ENCODE data around the gene TFB1M. TPM values are rescaled to one million over a fixed set of nuclear protein-coding genes. Genes with fewer than 3 reads are reported as not detected.
A peak's percentile ranks its signal among the peaks of the same experiment; 100 is the strongest.

Gene TFB1M
- total and polyA plus RNA-seq, 5 donors from 2014 or later, result 10.5 to 26.5 (median 17.7) TPM

GRCh38 chr6:155311583-155311982 is 2.7 kb downstream of the TFB1M start:
- Histone ChIP-seq H3K4me1 (ENCODE audit: control insufficient read depth, insufficient read depth, low read length, poor library complexity, severe bottlenecking) (peaks cover 24% of the 10 kb centered on the region), H3K36me3 (ENCODE audit: control insufficient read depth, insufficient read depth, low read length) (peaks cover 24% of the 10 kb centered on the region), H3K27me3 (ENCODE audit: control insufficient read depth, insufficient read depth, low read length) (no peaks in the 10 kb centered on the region), H3K9me3 (ENCODE audit: control insufficient read depth in 2 of 2, low read length in 2 of 2) (no peaks in the 10 kb centered on the region), H3K4me3 (ENCODE audit: low read depth, low read length) (no peak overlapping the region), H3K27ac (ENCODE audit: insufficient read depth, low read length, poor library complexity, severe bottlenecking) (peak overlapping the region; percentile 36)
- Mint-ChIP-seq H3K36me3 (peaks cover 18% of the 10 kb centered on the region), H3K27ac (no peak overlapping the region), H3K4me3 (peak overlapping the region in 1 of 4 donors; percentile 58), H3K4me1 (peaks cover 42 to 65% (median 52%) of the 10 kb centered on the region in 4 donors), H3K9me3 (peaks cover 0 to 1% (median 0%) of the 10 kb centered on the region in 7 donors), H3K27me3 (no peaks in the 10 kb centered on the region)
- ATAC-seq (ENCODE audit: low read depth in 2 of 2) (no peak), DNase-seq (no peak)

DNA sequence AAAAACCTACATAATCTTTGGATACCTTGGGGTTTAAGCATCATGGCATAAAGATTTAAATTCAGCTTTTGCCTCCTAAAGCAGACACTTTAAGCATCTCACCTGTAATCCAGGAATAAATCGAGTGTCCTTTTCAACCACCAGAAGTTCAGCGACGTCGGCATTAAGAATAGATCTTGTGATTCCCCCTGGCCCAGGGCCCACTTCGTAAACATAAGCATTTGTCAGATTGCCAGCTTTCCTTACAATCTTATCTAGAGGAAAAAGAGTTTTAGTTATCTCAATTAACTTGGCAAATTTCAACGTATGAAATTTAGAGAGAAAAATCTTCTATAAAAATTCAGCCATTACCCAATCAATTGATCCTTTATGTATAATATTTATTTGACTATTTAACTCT is 3.2 kb downstream of the TFB1M start:
- H3K4me1 ChIP-seq (ENCODE audit: control insufficient read depth, insufficient read depth, low read length, poor library complexity, severe bottlenecking), result peaks cover 24% of the 10 kb centered on the region
- H3K9me3 ChIP-seq (ENCODE audit: control insufficient read depth in 2 of 2, low read length in 2 of 2), result no peaks in the 10 kb centered on the region
- no peaks in the 10 kb centered on the region for H3K27me3 Mint-ChIP-seq
- DNase-seq (no peak), ATAC-seq (ENCODE audit: low read depth in 2 of 2) (no peak)
- H3K36me3 Mint-ChIP-seq, result peaks cover 18% of the 10 kb centered on the region
- H3K4me1 Mint-ChIP-seq, result peaks cover 46 to 70% (median 55%) of the 10 kb centered on the region in 4 donors
- H3K4me3 Mint-ChIP-seq, result peak overlapping the region in 2 of 4 donors; percentile 38 to 58
- H3K27me3 ChIP-seq (ENCODE audit: control insufficient read depth, insufficient read depth, low read length), result no peaks in the 10 kb centered on the region
- H3K9me3 Mint-ChIP-seq, result peaks cover 0 to 1% (median 0%) of the 10 kb centered on the region in 7 donors
- peaks cover 27% of the 10 kb centered on the region for H3K36me3 ChIP-seq (ENCODE audit: control insufficient read depth, insufficient read depth, low read length)
- no peak overlapping the region for H3K27ac Mint-ChIP-seq
- H3K27ac ChIP-seq (ENCODE audit: insufficient read depth, low read length, poor library complexity, severe bottlenecking), result peak overlapping the region; percentile 36
- H3K4me3 ChIP-seq (ENCODE audit: low read depth, low read length), result no peak overlapping the region

GRCh38 chr6:155310596-155310995 is 3.7 kb downstream of the TFB1M start:
- no peak for ATAC-seq (ENCODE audit: low read depth in 2 of 2)
- Mint-ChIP-seq H3K4me3 (peak overlapping the region in 2 of 4 donors; percentile 19 to 38), H3K27ac (peak overlapping the region in 1 of 3 donors; percentile 32), H3K4me1 (peaks cover 49 to 70% (median 55%) of the 10 kb centered on the region in 4 donors), H3K9me3 (peaks cover 0 to 1% (median 0%) of the 10 kb centered on the region in 7 donors), H3K36me3 (peaks cover 18% of the 10 kb centered on the region), H3K27me3 (no peaks in the 10 kb centered on the region)
- no peak overlapping the region for H3K4me3 ChIP-seq (ENCODE audit: low read depth, low read length)
- DNase-seq, result no peak
- peak overlapping the region; percentile 36 for H3K27ac ChIP-seq (ENCODE audit: insufficient read depth, low read length, poor library complexity, severe bottlenecking)
- H3K27me3 ChIP-seq (ENCODE audit: control insufficient read depth, insufficient read depth, low read length), result no peaks in the 10 kb centered on the region
- H3K4me1 ChIP-seq (ENCODE audit: control insufficient read depth, insufficient read depth, low read length, poor library complexity, severe bottlenecking), result peaks cover 23% of the 10 kb centered on the region
- peaks cover 27% of the 10 kb centered on the region for H3K36me3 ChIP-seq (ENCODE audit: control insufficient read depth, insufficient read depth, low read length)
- no peaks in the 10 kb centered on the region for H3K9me3 ChIP-seq (ENCODE audit: control insufficient read depth in 2 of 2, low read length in 2 of 2)

GRCh38 chr6:155309150-155309549 is 5.1 kb downstream of the TFB1M start:
- H3K4me1 Mint-ChIP-seq, result peaks cover 46 to 63% (median 47%) of the 10 kb centered on the region in 4 donors
- H3K27me3 Mint-ChIP-seq, result no peaks in the 10 kb centered on the region
- peaks cover 18% of the 10 kb centered on the region for H3K36me3 Mint-ChIP-seq

DNA sequence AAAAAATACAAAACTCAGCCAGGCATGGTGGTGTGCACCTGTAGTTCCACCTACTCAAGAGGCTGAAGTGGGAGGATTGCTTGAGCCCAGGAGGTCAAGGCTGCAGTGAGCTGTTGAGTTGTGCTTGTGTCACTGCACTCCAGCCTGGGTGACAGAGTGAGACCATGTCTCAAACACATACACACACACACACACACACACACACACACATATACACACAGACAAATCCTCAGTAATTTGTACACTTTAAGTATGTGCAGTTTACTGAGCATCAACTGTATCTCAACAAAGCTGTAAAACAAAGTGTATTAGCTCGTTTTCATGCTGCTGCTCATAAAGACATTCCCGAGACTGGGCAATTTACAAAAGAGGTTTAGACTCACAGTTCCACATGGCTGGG is 7.3 kb downstream of the TFB1M start:
- Histone ChIP-seq H3K4me1 (ENCODE audit: control insufficient read depth, insufficient read depth, low read length, poor library complexity, severe bottlenecking) (no peaks in the 10 kb centered on the region), H3K9me3 (ENCODE audit: control insufficient read depth in 2 of 2, low read length in 2 of 2) (no peaks in the 10 kb centered on the region), H3K27ac (ENCODE audit: insufficient read depth, low read length, poor library complexity, severe bottlenecking) (no peak overlapping the region), H3K4me3 (ENCODE audit: low read depth, low read length) (no peak overlapping the region), H3K27me3 (ENCODE audit: control insufficient read depth, insufficient read depth, low read length) (no peaks in the 10 kb centered on the region), H3K36me3 (ENCODE audit: control insufficient read depth, insufficient read depth, low read length) (peaks cover 45% of the 10 kb centered on the region)
- peaks cover 28 to 43% (median 40%) of the 10 kb centered on the region in 4 donors for H3K4me1 Mint-ChIP-seq
- H3K4me3 Mint-ChIP-seq, result peak overlapping the region in 1 of 4 donors; percentile 76
- DNase-seq, result no peak
- H3K27me3 Mint-ChIP-seq, result no peaks in the 10 kb centered on the region
- H3K9me3 Mint-ChIP-seq, result peaks cover 0 to 1% (median 0%) of the 10 kb centered on the region in 7 donors
- no peak overlapping the region for H3K27ac Mint-ChIP-seq
- H3K36me3 Mint-ChIP-seq, result peaks cover 24% of the 10 kb centered on the region
- no peak for ATAC-seq (ENCODE audit: low read depth in 2 of 2)

More at GRCh38 chr6:155309150-155309549, 5.1 kb downstream of the TFB1M start:
- Histone ChIP-seq H3K36me3 (ENCODE audit: control insufficient read depth, insufficient read depth, low read length) (peaks cover 29% of the 10 kb centered on the region), H3K4me1 (ENCODE audit: control insufficient read depth, insufficient read depth, low read length, poor library complexity, severe bottlenecking) (peaks cover 15% of the 10 kb centered on the region), H3K9me3 (ENCODE audit: control insufficient read depth in 2 of 2, low read length in 2 of 2) (no peaks in the 10 kb centered on the region), H3K27ac (ENCODE audit: insufficient read depth, low read length, poor library complexity, severe bottlenecking) (no peak overlapping the region), H3K27me3 (ENCODE audit: control insufficient read depth, insufficient read depth, low read length) (no peaks in the 10 kb centered on the region), H3K4me3 (ENCODE audit: low read depth, low read length) (no peak overlapping the region)
- DNase-seq (no peak), ATAC-seq (ENCODE audit: low read depth in 2 of 2) (no peak)
- Mint-ChIP-seq H3K9me3 (peaks cover 0 to 1% (median 0%) of the 10 kb centered on the region in 7 donors), H3K27ac (peak overlapping the region in 1 of 3 donors; percentile 85), H3K4me3 (peak overlapping the region in 1 of 4 donors; percentile 29)

GRCh38 chr6:155303361-155303870 is 10.9 kb downstream of the TFB1M start:
- Histone ChIP-seq H3K4me3 (ENCODE audit: low read depth, low read length) (no peak overlapping the region), H3K9me3 (ENCODE audit: control insufficient read depth in 2 of 2, low read length in 2 of 2) (no peaks in the 10 kb centered on the region), H3K27me3 (ENCODE audit: control insufficient read depth, insufficient read depth, low read length) (no peaks in the 10 kb centered on the region), H3K36me3 (ENCODE audit: control insufficient read depth, insufficient read depth, low read length) (peaks cover 38% of the 10 kb centered on the region), H3K4me1 (ENCODE audit: control insufficient read depth, insufficient read depth, low read length, poor library complexity, severe bottlenecking) (no peaks in the 10 kb centered on the region), H3K27ac (ENCODE audit: insufficient read depth, low read length, poor library complexity, severe bottlenecking) (no peak overlapping the region)
- DNase-seq, result no peak
- peaks cover 15 to 34% (median 28%) of the 10 kb centered on the region in 4 donors for H3K4me1 Mint-ChIP-seq
- H3K36me3 Mint-ChIP-seq, result peaks cover 26% of the 10 kb centered on the region
- no peak overlapping the region for H3K27ac Mint-ChIP-seq
- no peak for ATAC-seq (ENCODE audit: low read depth in 2 of 2)
- no peaks in the 10 kb centered on the region for H3K27me3 Mint-ChIP-seq
- peaks cover 0 to 1% (median 0%) of the 10 kb centered on the region in 7 donors for H3K9me3 Mint-ChIP-seq
- H3K4me3 Mint-ChIP-seq, result no peak overlapping the region

DNA sequence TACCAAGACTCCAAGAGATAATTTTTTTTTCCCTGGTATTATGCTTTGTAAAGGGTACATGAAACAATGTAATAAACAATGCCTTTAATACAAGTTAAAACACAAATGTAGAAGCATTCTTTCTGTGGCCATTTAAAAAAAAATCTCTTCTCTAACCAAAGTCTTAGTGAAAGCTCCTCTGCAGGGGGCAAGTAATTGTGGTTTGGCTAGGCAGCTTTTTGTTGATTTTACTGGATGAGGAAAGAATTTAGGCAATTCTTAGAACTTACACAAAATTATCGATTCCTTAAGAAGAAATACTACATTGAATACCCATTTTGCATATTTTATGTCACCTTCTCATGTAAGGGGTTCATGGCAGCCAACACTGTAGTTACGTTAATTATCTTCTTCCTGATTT is 12.4 kb downstream of the TFB1M start:
- H3K4me3 Mint-ChIP-seq, result no peak overlapping the region
- Histone ChIP-seq H3K9me3 (ENCODE audit: control insufficient read depth in 2 of 2, low read length in 2 of 2) (no peaks in the 10 kb centered on the region), H3K27me3 (ENCODE audit: control insufficient read depth, insufficient read depth, low read length) (no peaks in the 10 kb centered on the region), H3K36me3 (ENCODE audit: control insufficient read depth, insufficient read depth, low read length) (peaks cover 40% of the 10 kb centered on the region), H3K4me3 (ENCODE audit: low read depth, low read length) (no peak overlapping the region), H3K27ac (ENCODE audit: insufficient read depth, low read length, poor library complexity, severe bottlenecking) (no peak overlapping the region), H3K4me1 (ENCODE audit: control insufficient read depth, insufficient read depth, low read length, poor library complexity, severe bottlenecking) (no peaks in the 10 kb centered on the region)
- ATAC-seq (ENCODE audit: low read depth in 2 of 2), result no peak
- no peak for DNase-seq
- H3K27me3 Mint-ChIP-seq, result no peaks in the 10 kb centered on the region
- H3K4me1 Mint-ChIP-seq, result peaks cover 15 to 29% (median 19%) of the 10 kb centered on the region in 4 donors
- H3K9me3 Mint-ChIP-seq, result no peaks in the 10 kb centered on the region
- peak overlapping the region in 1 of 3 donors; percentile 48 for H3K27ac Mint-ChIP-seq
- H3K36me3 Mint-ChIP-seq, result peaks cover 26% of the 10 kb centered on the region

DNA sequence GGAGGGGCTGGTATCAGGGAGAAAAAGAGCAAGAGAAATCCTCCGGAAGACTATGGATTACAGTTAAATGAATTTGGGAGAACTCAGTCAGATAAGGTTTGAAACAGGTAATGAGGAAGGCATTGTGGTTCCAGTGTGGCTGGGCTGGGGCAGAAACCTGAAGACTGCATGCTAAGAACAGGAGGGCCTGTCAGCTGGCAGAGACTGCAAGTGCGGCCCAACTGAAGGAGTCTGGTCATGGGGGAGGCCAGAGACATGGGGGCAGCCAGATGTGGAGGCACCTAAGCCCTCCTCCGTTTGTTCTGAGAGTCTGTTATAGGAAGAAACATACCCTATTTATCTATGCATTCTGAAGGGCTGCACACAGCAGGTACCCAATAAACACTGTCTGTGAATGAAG is 16.6 kb downstream of the TFB1M start:
- H3K27me3 Mint-ChIP-seq, result no peaks in the 10 kb centered on the region
- H3K4me1 Mint-ChIP-seq, result peaks cover 5 to 24% (median 12%) of the 10 kb centered on the region in 4 donors
- peak overlapping the region; percentile 3 to 74 (median 10) for H3K27ac Mint-ChIP-seq
- peaks cover 44% of the 10 kb centered on the region for H3K36me3 Mint-ChIP-seq
- no peak overlapping the region for H3K27ac ChIP-seq (ENCODE audit: insufficient read depth, low read length, poor library complexity, severe bottlenecking)
- H3K36me3 ChIP-seq (ENCODE audit: control insufficient read depth, insufficient read depth, low read length), result peaks cover 49% of the 10 kb centered on the region
- no peak overlapping the region for H3K4me3 ChIP-seq (ENCODE audit: low read depth, low read length)
- DNase-seq (no peak), ATAC-seq (ENCODE audit: low read depth in 2 of 2) (no peak)
- H3K4me1 ChIP-seq (ENCODE audit: control insufficient read depth, insufficient read depth, low read length, poor library complexity, severe bottlenecking), result no peaks in the 10 kb centered on the region
- H3K9me3 ChIP-seq (ENCODE audit: control insufficient read depth in 2 of 2, low read length in 2 of 2), result no peaks in the 10 kb centered on the region
- H3K9me3 Mint-ChIP-seq, result no peaks in the 10 kb centered on the region
- no peak overlapping the region for H3K4me3 Mint-ChIP-seq
- H3K27me3 ChIP-seq (ENCODE audit: control insufficient read depth, insufficient read depth, low read length), result no peaks in the 10 kb centered on the region
